K562 (cell line): ENCODE data around the gene CNTRL. TPM values are rescaled to one million over a fixed set of nuclear protein-coding genes. Genes with fewer than 3 reads are reported as not detected.

ENCODE experiments used
- ARHGAP35 ChIP-seq: fragments of 450-650 bp; IDR thresholded peaks from 2 replicates; pipeline ENCODE4 v1.6.1; 2018; ENCODE audit not compliant: partially characterized antibody
- E2F3 ChIP-seq: fragments of 250-450 bp; sonication (Bioruptor Pico); IDR thresholded peaks from 2 replicates; pipeline ENCODE4 v1.4.0; 2020; ENCODE audit warnings: mild to moderate bottlenecking
- ELF1 ChIP-seq: fragments of 200-800 bp; sonication (Bioruptor generic); IDR thresholded peaks from 2 replicates; pipeline ENCODE4 v1.6.1; 2016; ENCODE audit warnings: missing genetic modification characterization, missing compliant biosample characterization
- ERF ChIP-seq: fragments of 450-650 bp; formaldehyde crosslinking; IDR thresholded peaks from 2 replicates; pipeline ENCODE4 v1.4.0; 2020; ENCODE audit warnings: mild to moderate bottlenecking, mixed read lengths
- ETV1 ChIP-seq: fragments of 450-650 bp; conservative IDR thresholded peaks from 2 replicates; pipeline ENCODE4 v1.6.1; 2016; ENCODE audit warnings: missing genetic modification characterization, control low read depth, low read depth, missing compliant biosample characterization
- HDAC2 ChIP-seq: fragments of 450-650 bp; IDR thresholded peaks from 2 replicates; pipeline ENCODE4 v1.6.1; 2016; ENCODE audit warnings: mild to moderate bottlenecking
- HMBOX1 ChIP-seq: sonication (generic); IDR thresholded peaks from 2 replicates; pipeline ENCODE4 v1.6.1; 2016
- ID3 ChIP-seq, 2 experiments: fragments of 250-450 bp in 1 of 2; fragments of 450-650 bp in 1 of 2; sonication (Bioruptor Pico) in 1 of 2; IDR thresholded peaks; 2 replicates each; pipeline versions ENCODE4 v1.6.1 to v1.8.0; 2016 to 2021; ENCODE audit warnings: mild to moderate bottlenecking in 2 of 2, moderate library complexity in 2 of 2, missing compliant biosample characterization in 1 of 2, missing genetic modification characterization in 1 of 2
- IRF9 ChIP-seq: fragments of 450-650 bp; IDR thresholded peaks from 2 replicates; pipeline ENCODE4 v1.6.1; 2016; ENCODE audit warnings: missing biosample characterization, missing genetic modification characterization
- JUN ChIP-seq, 2 experiments: sonication (generic) in 1 of 2; formaldehyde crosslinking in 1 of 2; IDR thresholded peaks; 2 replicates each; pipeline versions ENCODE4 v1.6.1 to v1.8.0; 2012 to 2022; ENCODE audit warnings: borderline replicate concordance in 2 of 2, mild to moderate bottlenecking in 2 of 2, improper control_type of control experiment in 1 of 2, low read depth in 1 of 2, low read length in 1 of 2, missing genetic modification reagents in 1 of 2
- KLF1 ChIP-seq: fragments of 450-650 bp; IDR thresholded peaks from 2 replicates; pipeline ENCODE4 v1.6.1; 2016; ENCODE audit warnings: missing genetic modification characterization, missing compliant biosample characterization
- MLLT1 ChIP-seq, 2 experiments: fragments of 450-650 bp; IDR thresholded peaks; 2 replicates each; pipeline ENCODE4 v1.6.1; 2016
- MTA1 ChIP-seq: fragments of 450-650 bp; IDR thresholded peaks from 2 replicates; pipeline ENCODE4 v1.6.1; 2017; ENCODE audit warnings: borderline replicate concordance
- TEAD2 ChIP-seq: fragments of 450-650 bp; IDR thresholded peaks from 2 replicates; pipeline ENCODE4 v1.6.1; 2016; ENCODE audit warnings: missing genetic modification characterization, control low read depth, missing compliant biosample characterization
- ZBTB17 ChIP-seq: fragments of 450-650 bp; formaldehyde crosslinking; IDR thresholded peaks from 2 replicates; pipeline ENCODE4 v1.4.0; 2020; ENCODE audit warnings: mild to moderate bottlenecking
- ZBTB9 ChIP-seq: fragments of 450-650 bp; formaldehyde crosslinking; IDR thresholded peaks from 2 replicates; pipeline ENCODE4 v1.4.0; 2020; ENCODE audit warnings: mild to moderate bottlenecking, moderate library complexity
- ZNF197 ChIP-seq: fragments of 200-800 bp; sonication (Bioruptor generic); IDR thresholded peaks from 2 replicates; pipeline ENCODE4 v1.6.1; 2016; ENCODE audit warnings: low read depth, missing genetic modification characterization, missing compliant biosample characterization
- ZNF311 ChIP-seq: fragments of 250-450 bp; sonication (Bioruptor Pico); IDR thresholded peaks from 2 replicates; pipeline ENCODE4 v1.4.0; 2020; ENCODE audit warnings: mild to moderate bottlenecking, moderate library complexity
- ZNF316 ChIP-seq: fragments of 450-650 bp; IDR thresholded peaks from 2 replicates; pipeline ENCODE4 v1.6.1; 2016
- ZNF699 ChIP-seq: fragments of 250-450 bp; sonication (Bioruptor Pico); IDR thresholded peaks from 2 replicates; pipeline ENCODE4 v1.8.0; 2021; ENCODE audit warnings: mild to moderate bottlenecking, moderate library complexity; ENCODE audit not compliant: insufficient replicate concordance
- ZNF79 ChIP-seq: fragments of 250-450 bp; sonication (Bioruptor Pico); IDR thresholded peaks from 2 replicates; pipeline ENCODE4 v1.4.0; 2020; ENCODE audit warnings: low read depth, mild to moderate bottlenecking, moderate library complexity
- polyA plus RNA-seq, 8 experiments: library from polyadenylated mRNA; depleted of rRNA in 4 of 8; stranded (reverse) in 5 of 8; unstranded in 3 of 8; fragments of >200 nt; fragmentation: Nextera tagmentation in 2 of 8; fragmentation: Illumina TruSeq in 1 of 8; extraction: Ambion mirVana in 2 of 8; extraction: Trizol in 1 of 8; gene quantifications; 2 replicates each; pipeline versions ENCODE4 v1.2.1 to v1.2.3, GENCODE V29; 2011 to 2014; ENCODE audit warnings: inconsistent platforms in 1 of 8, missing spikeins in 1 of 8
- total RNA-seq, 7 experiments: library from RNA; depleted of rRNA in 6 of 7; stranded (reverse); fragments of >200 nt in 6 of 7; fragmentation: Illumina TruSeq in 2 of 7; extraction: Trizol in 2 of 7; gene quantifications; 2 replicates each; pipeline versions ENCODE4 v1.2.1 to v1.2.3, GENCODE V29; 2011 to 2021; ENCODE audit warnings: low replicate concordance in 1 of 7

The CNTRL gene
- total and polyA plus RNA-seq, 9 of the 15 experiments (the other 6 are each of a cell fraction or from before 2014, with no cell fraction given), result 9.2 to 28.9 (median 20.5) TPM

- peak in 1 of 2 experiments; percentile 53; a peak in 1 of 4 replicates for TF ChIP-seq MLLT1 (IDR thresholded peaks at IDR 0.05)
- TF ChIP-seq HMBOX1, result peak; percentile 18; the same call in 1 of the 2 replicates
- peak; percentile 93 for TF ChIP-seq ZNF311 (CRISPR knock-in tag)
- TF ChIP-seq ERF (CRISPR knock-in tag), result peak; percentile 77; the same call in 1 of the 2 replicates
- TF ChIP-seq E2F3 (CRISPR knock-in tag), result peak; percentile 86
- TF ChIP-seq IRF9 (tag), result peak; percentile 95
- peak; percentile 81; the same call in 1 of the 2 replicates for TF ChIP-seq ZNF197 (CRISPR knock-in tag)
- peak; percentile 84 for TF ChIP-seq TEAD2 (tag)
- TF ChIP-seq JUN (IDR thresholded peaks at IDR 0.05; ENCODE audit: borderline replicate concordance, low read depth, low read length), result peak; percentile 56; the same call in 1 of the 2 replicates
- no peak for TF ChIP-seq JUN (CRISPR knock-in tag; IDR thresholded peaks at IDR 0.05; ENCODE audit: borderline replicate concordance)
- 0 out of 2 replicates have a peak, but pooled peaks have one; percentile 41 for TF ChIP-seq KLF1 (tag)
- TF ChIP-seq ZNF699 (CRISPR knock-in tag), result peak; percentile 53
- peak; percentile 78 for TF ChIP-seq ETV1 (tag)
- TF ChIP-seq ZNF316, result peak; percentile 49
- peak; percentile 90 for TF ChIP-seq ZBTB17 (CRISPR knock-in tag)
- no peak for TF ChIP-seq ARHGAP35
- peak; percentile 92; the same call in 1 of the 2 replicates for TF ChIP-seq ZBTB9
- 0 out of 2 replicates have a peak, but pooled peaks have one; percentile 19 for TF ChIP-seq MTA1
- TF ChIP-seq ID3 (CRISPR knock-in tag; IDR thresholded peaks at IDR 0.05), result 0 out of 2 replicates have a peak, but pooled peaks have one; percentile 37
- peak; percentile 82 for TF ChIP-seq ID3 (tag; IDR thresholded peaks at IDR 0.05)
- 0 out of 2 replicates have a peak, but pooled peaks have one; percentile 22 for TF ChIP-seq ELF1 (tag)
- TF ChIP-seq HDAC2, result peak; percentile 62; the same call in 1 of the 2 replicates
- peak; percentile 50; the same call in 1 of the 2 replicates for TF ChIP-seq ZNF79 (CRISPR knock-in tag)
These were observed 143.7 kb downstream of the CNTRL start (continued) for GRCh38 chr9:121218357-121219027.
